HEK293 (cell line): ENCODE results near the gene PACRG.

Experiments
- CTCF ChIA-PET: fragments of 350-600 bp; formaldehyde crosslinking; extraction: SDS; loops from one replicate; lab custom pipeline; 2021; ENCODE audit warnings: antibody characterized with exemption; lab: Yijun Ruan, JAX
- POLR2A ChIA-PET: fragments of 300-600 bp; formaldehyde crosslinking; extraction: SDS; loops from one replicate; lab custom pipeline; 2020; ENCODE audit warnings: antibody characterized with exemption, inconsistent platforms; lab: Yijun Ruan, JAX
- H3K27ac ChIP-seq: fragments of 200-500 bp; sonication (Bioruptor generic); 2 replicates; pipeline ENCODE4 v1.5.1; 2014; ENCODE audit warnings: low read depth, low read length, control low read depth, inconsistent platforms; ENCODE audit errors: extremely low read depth
- H3K36me3 ChIP-seq, 2 experiments: fragments of 200-500 bp in 1 of 2; sonication (Bioruptor generic) in 1 of 2; 1 replicate in 1 of 2; 2 replicates in 1 of 2; pipeline ENCODE4 v1.5.1; 2014 to 2017; ENCODE audit warnings: inconsistent platforms in 2 of 2, low read length in 2 of 2; ENCODE audit not compliant: control insufficient read depth in 2 of 2, insufficient read depth in 1 of 2
- H3K4me1 ChIP-seq: fragments of 200-500 bp; sonication (Bioruptor generic); 2 replicates; pipeline ENCODE4 v1.5.1; 2014; ENCODE audit warnings: mild to moderate bottlenecking, low read length, inconsistent platforms; ENCODE audit not compliant: control insufficient read depth, insufficient read depth
- H3K4me3 ChIP-seq: 2 replicates; pipeline ENCODE4 v1.5.1; 2011; ENCODE audit warnings: low read depth, mild to moderate bottlenecking, control low read depth, low read length, moderate library complexity
- H3K9me3 ChIP-seq: fragments of 200-500 bp; sonication (Bioruptor generic); 2 replicates; pipeline ENCODE4 v1.5.1; 2014; ENCODE audit warnings: low read depth, low read length, inconsistent platforms; ENCODE audit not compliant: control insufficient read depth, insufficient read depth
- BCL11B ChIP-seq: fragments of 450-650 bp; formaldehyde crosslinking; IDR thresholded peaks from 2 replicates; pipeline ENCODE4 v1.5.1; 2016; ENCODE audit warnings: low read depth, missing biosample characterization, missing genetic modification characterization
- GFI1B ChIP-seq: fragments of 450-650 bp; formaldehyde crosslinking; IDR thresholded peaks from 2 replicates; pipeline ENCODE4 v1.5.1; 2016; ENCODE audit warnings: missing biosample characterization, missing genetic modification characterization
- KLF8 ChIP-seq: fragments of 450-650 bp; formaldehyde crosslinking; IDR thresholded peaks from 2 replicates; pipeline ENCODE4 v1.5.1; 2016; ENCODE audit warnings: missing biosample characterization, missing genetic modification characterization
- MEIS1 ChIP-seq: sonication (generic); formaldehyde crosslinking; IDR thresholded peaks from 2 replicates; pipeline ENCODE4 v1.8.1; 2022; ENCODE audit warnings: missing genetic modification reagents, mild to moderate bottlenecking, borderline replicate concordance
- SP7 ChIP-seq: fragments of 450-650 bp; formaldehyde crosslinking; IDR thresholded peaks from 2 replicates; pipeline ENCODE4 v1.5.1; 2016; ENCODE audit warnings: missing biosample characterization, missing genetic modification characterization
- ZBTB17 ChIP-seq: fragments of 450-650 bp; formaldehyde crosslinking; IDR thresholded peaks from 2 replicates; pipeline ENCODE4 v1.5.1; 2016; ENCODE audit warnings: missing biosample characterization, missing genetic modification characterization
- ZBTB7A ChIP-seq: fragments of 450-650 bp; formaldehyde crosslinking; IDR thresholded peaks from 2 replicates; pipeline ENCODE4 v1.5.1; 2016; ENCODE audit warnings: low read depth, missing biosample characterization, missing genetic modification characterization
- ZBTB8A ChIP-seq: fragments of 450-650 bp; formaldehyde crosslinking; IDR thresholded peaks from 2 replicates; pipeline ENCODE4 v1.5.1; 2016; ENCODE audit warnings: missing biosample characterization, missing genetic modification characterization
- ZFP37 ChIP-seq: fragments of 450-650 bp; formaldehyde crosslinking; IDR thresholded peaks from 2 replicates; pipeline ENCODE4 v1.5.1; 2016; ENCODE audit warnings: missing biosample characterization, missing genetic modification characterization
- ZFP41 ChIP-seq: fragments of 450-650 bp; formaldehyde crosslinking; IDR thresholded peaks from 2 replicates; pipeline ENCODE4 v1.5.1; 2016; ENCODE audit warnings: missing biosample characterization, missing genetic modification characterization, borderline replicate concordance
- ZFP69B ChIP-seq: fragments of 450-650 bp; formaldehyde crosslinking; IDR thresholded peaks from 2 replicates; pipeline ENCODE4 v1.5.1; 2016; ENCODE audit warnings: missing biosample characterization, missing genetic modification characterization
- ZNF114 ChIP-seq: fragments of 450-650 bp; formaldehyde crosslinking; IDR thresholded peaks from 2 replicates; pipeline ENCODE4 v1.5.0; 2017; ENCODE audit warnings: missing biosample characterization, missing genetic modification characterization
- ZNF138 ChIP-seq: fragments of 450-650 bp; formaldehyde crosslinking; IDR thresholded peaks from 2 replicates; pipeline ENCODE4 v1.5.1; 2016; ENCODE audit warnings: missing biosample characterization, missing genetic modification characterization, borderline replicate concordance
- ZNF146 ChIP-seq: fragments of 450-650 bp; formaldehyde crosslinking; IDR thresholded peaks from 2 replicates; pipeline ENCODE4 v1.5.1; 2016; ENCODE audit warnings: missing biosample characterization, missing genetic modification characterization
- ZNF324 ChIP-seq: fragments of 450-650 bp; formaldehyde crosslinking; IDR thresholded peaks from 2 replicates; pipeline ENCODE4 v1.5.1; 2016; ENCODE audit warnings: missing biosample characterization, missing genetic modification characterization
- ZNF350 ChIP-seq: fragments of 450-650 bp; formaldehyde crosslinking; IDR thresholded peaks from 2 replicates; pipeline ENCODE4 v1.5.0; 2017; ENCODE audit warnings: missing biosample characterization, mild to moderate bottlenecking, missing genetic modification characterization
- ZNF48 ChIP-seq: fragments of 450-650 bp; formaldehyde crosslinking; IDR thresholded peaks from 2 replicates; pipeline ENCODE4 v1.5.1; 2016; ENCODE audit warnings: missing biosample characterization, missing genetic modification characterization
- ZNF555 ChIP-seq: fragments of 450-650 bp; formaldehyde crosslinking; conservative IDR thresholded peaks from 2 replicates; pipeline ENCODE4 v1.5.1; 2017; ENCODE audit warnings: missing biosample characterization, mild to moderate bottlenecking, missing genetic modification characterization, inconsistent platforms
- ZNF610 ChIP-seq: fragments of 450-650 bp; formaldehyde crosslinking; IDR thresholded peaks from 2 replicates; pipeline ENCODE4 v1.5.1; 2016; ENCODE audit warnings: missing biosample characterization, missing genetic modification characterization, borderline replicate concordance
- ZNF624 ChIP-seq: fragments of 450-650 bp; formaldehyde crosslinking; IDR thresholded peaks from 2 replicates; pipeline ENCODE4 v1.5.1; 2017; ENCODE audit warnings: missing biosample characterization, missing genetic modification characterization
- ZNF701 ChIP-seq: fragments of 450-650 bp; formaldehyde crosslinking; IDR thresholded peaks from 2 replicates; pipeline ENCODE4 v1.5.1; 2016; ENCODE audit warnings: missing biosample characterization, missing genetic modification characterization
- ZSCAN23 ChIP-seq: fragments of 450-650 bp; formaldehyde crosslinking; IDR thresholded peaks from 2 replicates; pipeline ENCODE4 v1.5.1; 2016; ENCODE audit warnings: missing biosample characterization, missing genetic modification characterization
- TF ChIP-seq, protein P1 (sequence below): fragments of 450-650 bp; formaldehyde crosslinking; IDR thresholded peaks from 2 replicates; pipeline ENCODE4 v1.5.1; 2016; ENCODE audit warnings: missing biosample characterization, missing genetic modification characterization
- TF ChIP-seq, protein P2 (sequence below): fragments of 450-650 bp; formaldehyde crosslinking; IDR thresholded peaks from 2 replicates; pipeline ENCODE4 v1.5.1; 2016; ENCODE audit warnings: missing biosample characterization, missing genetic modification characterization
- TF ChIP-seq, protein P3 (sequence below): fragments of 450-650 bp; formaldehyde crosslinking; IDR thresholded peaks from 2 replicates; pipeline ENCODE4 v1.5.1; 2016; ENCODE audit warnings: missing biosample characterization, missing genetic modification characterization
- TF ChIP-seq, protein P4 (sequence below): fragments of 450-650 bp; formaldehyde crosslinking; IDR thresholded peaks from 2 replicates; pipeline ENCODE4 v1.5.1; 2016; ENCODE audit warnings: missing biosample characterization, missing genetic modification characterization, low read depth
- TF ChIP-seq, protein P5 (sequence below): fragments of 450-650 bp; formaldehyde crosslinking; IDR thresholded peaks from 2 replicates; pipeline ENCODE4 v1.5.1; 2016; ENCODE audit warnings: missing biosample characterization, missing genetic modification characterization, borderline replicate concordance

Gene PACRG

DNA sequence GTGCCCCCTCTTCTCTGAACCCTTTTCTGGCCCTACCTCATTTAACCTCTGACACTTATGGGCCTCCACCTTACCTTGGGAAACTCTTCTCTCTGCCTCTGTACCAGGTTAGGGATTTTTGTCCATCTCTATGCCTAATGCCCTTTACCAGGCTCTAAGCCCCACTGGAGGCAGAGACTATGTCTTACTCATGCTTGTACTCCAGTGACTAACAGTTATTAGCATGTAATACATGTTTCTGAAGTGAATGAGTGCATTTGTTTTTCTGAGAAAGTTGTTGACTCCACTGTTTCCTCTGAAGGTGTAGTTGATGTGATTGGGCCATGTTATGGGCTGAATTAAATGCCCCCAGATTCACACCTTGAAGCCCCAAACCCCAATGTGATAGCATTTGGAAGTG is 234.3 kb downstream of the PACRG start:
- Histone ChIP-seq H3K36me3 (no peaks in the 10 kb centered on the region), H3K4me1 (no peaks in the 10 kb centered on the region), H3K4me3 (no peak overlapping the region), H3K9me3 (no peaks in the 10 kb centered on the region), H3K27ac (no peak overlapping the region)
- ChIA-PET CTCF (interaction anchor here (0.7 kb wide), 2 partner anchors 22 to 874 kb away, joined by 3 read pairs; no protein-coding TSS in a partner anchor), POLR2A (no interaction called here)
- TF ChIP-seq KLF8 (tag by site-specific recombination), result no peak
- TF ChIP-seq ZNF48 (tag by site-specific recombination), result no peak
- TF ChIP-seq ZFP69B (tag by site-specific recombination), result no peak
- no peak for TF ChIP-seq ZNF610
- no peak for TF ChIP-seq ZNF324 (tag by site-specific recombination)
- TF ChIP-seq ZNF555 (tag by site-specific recombination), result no peak
- TF ChIP-seq GFI1B (tag by site-specific recombination), result no peak
- TF ChIP-seq ZNF624, result no peak
- TF ChIP-seq ZBTB17 (tag by site-specific recombination), result no peak
- TF ChIP-seq, protein P1, sequence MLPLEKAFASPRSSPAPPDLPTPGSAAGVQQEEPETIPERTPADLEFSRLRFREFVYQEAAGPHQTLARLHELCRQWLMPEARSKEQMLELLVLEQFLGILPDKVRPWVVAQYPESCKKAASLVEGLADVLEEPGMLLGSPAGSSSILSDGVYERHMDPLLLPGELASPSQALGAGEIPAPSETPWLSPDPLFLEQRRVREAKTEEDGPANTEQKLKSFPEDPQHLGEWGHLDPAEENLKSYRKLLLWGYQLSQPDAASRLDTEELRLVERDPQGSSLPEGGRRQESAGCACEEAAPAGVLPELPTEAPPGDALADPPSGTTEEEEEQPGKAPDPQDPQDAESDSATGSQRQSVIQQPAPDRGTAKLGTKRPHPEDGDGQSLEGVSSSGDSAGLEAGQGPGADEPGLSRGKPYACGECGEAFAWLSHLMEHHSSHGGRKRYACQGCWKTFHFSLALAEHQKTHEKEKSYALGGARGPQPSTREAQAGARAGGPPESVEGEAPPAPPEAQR (tag by site-specific recombination), result no peak
- no peak for TF ChIP-seq ZBTB8A (tag by site-specific recombination)
- TF ChIP-seq BCL11B (tag by site-specific recombination), result no peak
- no peak for TF ChIP-seq ZNF350 (tag by site-specific recombination)
- TF ChIP-seq, protein P2, sequence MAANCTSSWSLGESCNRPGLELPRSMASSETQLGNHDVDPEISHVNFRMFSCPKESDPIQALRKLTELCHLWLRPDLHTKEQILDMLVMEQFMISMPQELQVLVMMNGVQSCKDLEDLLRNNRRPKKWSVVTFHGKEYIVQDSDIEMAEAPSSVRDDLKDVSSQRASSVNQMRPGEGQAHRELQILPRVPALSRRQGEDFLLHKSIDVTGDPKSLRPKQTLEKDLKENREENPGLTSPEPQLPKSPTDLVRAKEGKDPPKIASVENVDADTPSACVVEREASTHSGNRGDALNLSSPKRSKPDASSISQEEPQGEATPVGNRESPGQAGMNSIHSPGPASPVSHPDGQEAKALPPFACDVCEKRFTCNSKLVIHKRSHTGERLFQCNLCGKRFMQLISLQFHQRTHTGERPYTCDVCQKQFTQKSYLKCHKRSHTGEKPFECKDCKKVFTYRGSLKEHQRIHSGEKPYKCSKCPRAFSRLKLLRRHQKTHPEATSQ (tag by site-specific recombination), result no peak
- TF ChIP-seq, protein P3, sequence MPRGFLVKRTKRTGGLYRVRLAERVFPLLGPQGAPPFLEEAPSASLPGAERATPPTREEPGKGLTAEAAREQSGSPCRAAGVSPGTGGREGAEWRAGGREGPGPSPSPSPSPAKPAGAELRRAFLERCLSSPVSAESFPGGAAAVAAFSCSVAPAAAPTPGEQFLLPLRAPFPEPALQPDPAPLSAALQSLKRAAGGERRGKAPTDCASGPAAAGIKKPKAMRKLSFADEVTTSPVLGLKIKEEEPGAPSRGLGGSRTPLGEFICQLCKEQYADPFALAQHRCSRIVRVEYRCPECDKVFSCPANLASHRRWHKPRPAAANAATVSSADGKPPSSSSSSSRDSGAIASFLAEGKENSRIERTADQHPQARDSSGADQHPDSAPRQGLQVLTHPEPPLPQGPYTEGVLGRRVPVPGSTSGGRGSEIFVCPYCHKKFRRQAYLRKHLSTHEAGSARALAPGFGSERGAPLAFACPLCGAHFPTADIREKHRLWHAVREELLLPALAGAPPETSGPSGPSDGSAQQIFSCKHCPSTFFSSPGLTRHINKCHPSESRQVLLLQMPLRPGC (tag by site-specific recombination), result no peak
- no peak for TF ChIP-seq SP7 (tag by site-specific recombination)
- TF ChIP-seq, protein P4, sequence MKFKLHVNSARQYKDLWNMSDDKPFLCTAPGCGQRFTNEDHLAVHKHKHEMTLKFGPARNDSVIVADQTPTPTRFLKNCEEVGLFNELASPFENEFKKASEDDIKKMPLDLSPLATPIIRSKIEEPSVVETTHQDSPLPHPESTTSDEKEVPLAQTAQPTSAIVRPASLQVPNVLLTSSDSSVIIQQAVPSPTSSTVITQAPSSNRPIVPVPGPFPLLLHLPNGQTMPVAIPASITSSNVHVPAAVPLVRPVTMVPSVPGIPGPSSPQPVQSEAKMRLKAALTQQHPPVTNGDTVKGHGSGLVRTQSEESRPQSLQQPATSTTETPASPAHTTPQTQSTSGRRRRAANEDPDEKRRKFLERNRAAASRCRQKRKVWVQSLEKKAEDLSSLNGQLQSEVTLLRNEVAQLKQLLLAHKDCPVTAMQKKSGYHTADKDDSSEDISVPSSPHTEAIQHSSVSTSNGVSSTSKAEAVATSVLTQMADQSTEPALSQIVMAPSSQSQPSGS (tag by site-specific recombination), result no peak
- TF ChIP-seq ZSCAN23, result no peak

DNA sequence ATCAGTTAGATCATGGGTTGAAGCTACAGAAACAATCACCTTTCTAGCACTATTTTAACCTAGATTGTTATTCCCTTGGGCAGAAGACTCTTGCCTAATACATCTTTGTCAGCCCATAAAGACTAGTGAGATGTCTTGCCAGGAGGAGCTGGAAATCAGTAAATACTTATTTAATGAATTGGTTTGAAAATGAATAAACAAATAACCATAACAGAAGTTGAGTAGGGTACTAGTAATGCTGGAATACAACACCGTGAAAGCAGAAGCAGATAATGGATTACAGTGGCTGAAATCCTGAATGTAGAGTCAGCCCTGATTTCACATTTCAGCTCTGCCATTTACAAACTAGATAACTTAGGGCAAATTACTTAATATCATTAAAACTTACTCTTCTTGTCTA is 236.1 kb downstream of the PACRG start:
- no peak overlapping the region for H3K27ac ChIP-seq
- H3K36me3 ChIP-seq, result no peaks in the 10 kb centered on the region
- no peaks in the 10 kb centered on the region for H3K9me3 ChIP-seq
- CTCF ChIA-PET, result interaction anchor here (0.5 to 0.6 kb wide), 2 partner anchors 814 to 1199 kb away, joined by 3 read pairs; no protein-coding TSS in a partner anchor
- no peak overlapping the region for H3K4me3 ChIP-seq
- POLR2A ChIA-PET, result no interaction called here
- no peaks in the 10 kb centered on the region for H3K4me1 ChIP-seq
- TF ChIP-seq ZFP41 (tag by site-specific recombination) (no peak), ZNF114 (tag by site-specific recombination) (no peak), ZBTB7A (tag by site-specific recombination) (no peak), ZNF146 (tag by site-specific recombination) (no peak), ZNF138 (tag by site-specific recombination) (no peak), ZFP37 (tag by site-specific recombination) (no peak), MEIS1 (CRISPR knock-in tag) (no peak), KLF8 (tag by site-specific recombination) (no peak), ZNF701 (no peak)
- TF ChIP-seq, protein P5, sequence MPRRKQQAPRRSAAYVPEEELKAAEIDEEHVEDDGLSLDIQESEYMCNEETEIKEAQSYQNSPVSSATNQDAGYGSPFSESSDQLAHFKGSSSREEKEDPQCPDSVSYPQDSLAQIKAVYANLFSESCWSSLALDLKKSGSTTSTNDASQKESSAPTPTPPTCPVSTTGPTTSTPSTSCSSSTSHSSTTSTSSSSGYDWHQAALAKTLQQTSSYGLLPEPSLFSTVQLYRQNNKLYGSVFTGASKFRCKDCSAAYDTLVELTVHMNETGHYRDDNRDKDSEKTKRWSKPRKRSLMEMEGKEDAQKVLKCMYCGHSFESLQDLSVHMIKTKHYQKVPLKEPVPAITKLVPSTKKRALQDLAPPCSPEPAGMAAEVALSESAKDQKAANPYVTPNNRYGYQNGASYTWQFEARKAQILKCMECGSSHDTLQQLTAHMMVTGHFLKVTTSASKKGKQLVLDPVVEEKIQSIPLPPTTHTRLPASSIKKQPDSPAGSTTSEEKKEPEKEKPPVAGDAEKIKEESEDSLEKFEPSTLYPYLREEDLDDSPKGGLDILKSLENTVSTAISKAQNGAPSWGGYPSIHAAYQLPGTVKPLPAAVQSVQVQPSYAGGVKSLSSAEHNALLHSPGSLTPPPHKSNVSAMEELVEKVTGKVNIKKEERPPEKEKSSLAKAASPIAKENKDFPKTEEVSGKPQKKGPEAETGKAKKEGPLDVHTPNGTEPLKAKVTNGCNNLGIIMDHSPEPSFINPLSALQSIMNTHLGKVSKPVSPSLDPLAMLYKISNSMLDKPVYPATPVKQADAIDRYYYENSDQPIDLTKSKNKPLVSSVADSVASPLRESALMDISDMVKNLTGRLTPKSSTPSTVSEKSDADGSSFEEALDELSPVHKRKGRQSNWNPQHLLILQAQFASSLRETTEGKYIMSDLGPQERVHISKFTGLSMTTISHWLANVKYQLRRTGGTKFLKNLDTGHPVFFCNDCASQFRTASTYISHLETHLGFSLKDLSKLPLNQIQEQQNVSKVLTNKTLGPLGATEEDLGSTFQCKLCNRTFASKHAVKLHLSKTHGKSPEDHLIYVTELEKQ (tag by site-specific recombination), result no peak
